Heart left ventricle (tissue), 16 donors: ENCODE data around the gene STXBP1. TPM values are rescaled to one million over a fixed set of nuclear protein-coding genes. Genes with fewer than 3 reads are reported as not detected.

Source experiments
- ATAC-seq, 4 donors: fragments of 200-7000 bp; cut with Tn5 transposase; one replicate each; pipeline ENCODE4 v1.9.1; 2020 to 2022; ENCODE audit warnings: moderate library complexity in 4 of 4, mild to moderate bottlenecking in 3 of 4, moderate number of reproducible peaks in 1 of 4
- DNase-seq, 5 donors: peaks; one replicate each; pipeline ENCODE4 v3.0.0-alpha.2; 2020
- H3K27ac ChIP-seq, 12 donors: fragments of 200-600 bp; sonication (generic) in 4 of 12; one replicate each; pipeline versions ENCODE4 v1.5.0 to v1.8.0; 2016 to 2022; ENCODE audit warnings: mild to moderate bottlenecking in 2 of 12
- H3K27me3 ChIP-seq, 9 donors: fragments of 200-600 bp; sonication (generic) in 2 of 9; one replicate each; pipeline versions ENCODE4 v1.5.1 to v1.8.0; 2016 to 2022; ENCODE audit warnings: mild to moderate bottlenecking in 3 of 9
- H3K36me3 ChIP-seq, 9 donors: fragments of 200-600 bp; sonication (generic) in 2 of 9; one replicate each; pipeline versions ENCODE4 v1.5.0 to v1.8.0; 2018 to 2022; ENCODE audit warnings: mild to moderate bottlenecking in 2 of 9
- H3K4me1 ChIP-seq, 12 donors: fragments of 200-600 bp; sonication (generic) in 4 of 12; one replicate each; pipeline versions ENCODE4 v1.5.0 to v1.8.0; 2016 to 2022; ENCODE audit warnings: mild to moderate bottlenecking in 3 of 12
- H3K4me3 ChIP-seq, 12 donors: fragments of 200-600 bp; sonication (generic) in 4 of 12; one replicate each; pipeline versions ENCODE4 v1.5.0 to v1.8.0; 2017 to 2022; ENCODE audit warnings: mild to moderate bottlenecking in 9 of 12, moderate library complexity in 4 of 12
- H3K9me3 ChIP-seq, 12 donors: fragments of 200-600 bp; sonication (generic) in 4 of 12; one replicate each; pipeline versions ENCODE4 v1.5.0 to v1.8.0; 2016 to 2022; ENCODE audit warnings: mild to moderate bottlenecking in 1 of 12
- CTCF ChIP-seq, 12 donors: fragments of 200-600 bp; sonication (generic) in 4 of 12; IDR thresholded peaks; one replicate each; pipeline versions ENCODE4 v1.5.0 to v1.8.0; 2018 to 2022; ENCODE audit warnings: antibody characterized with exemption in 12 of 12, mild to moderate bottlenecking in 5 of 12
- POLR2A ChIP-seq, 2 donors: fragments of 450-650 bp; IDR thresholded peaks; one replicate each; pipeline ENCODE4 v1.6.1; 2017; ENCODE audit warnings: antibody characterized with exemption in 2 of 2, mild to moderate bottlenecking in 2 of 2, moderate library complexity in 2 of 2
- WGBS, 4 donors: extraction: QIAGEN DNeasy Blood & Tissue Kit in 2 of 4; methylation state at CpG; one replicate each; pipeline versions ENCODE4 v1.1.5 to v1.1.7; 2013 to 2018; 5-methylcytosine and 5-hydroxymethylcytosine counted together
- intact Hi-C, 10 donors: fragments of 100-400 bp; cut with DNase I; formaldehyde crosslinking; loops; one replicate each; pipeline versions ENCODE4 v1.11.1 to v1.14.2; 2022
- polyA plus RNA-seq, 2 donors: library from polyadenylated mRNA; stranded (reverse); fragments of 200-250 nt; gene quantifications; one replicate each; pipeline ENCODE4 v1.2.3, GENCODE V29; 2013
- total RNA-seq, 9 donors: library from RNA; depleted of rRNA in 2 of 9; stranded (reverse); fragments of >200 nt in 2 of 9; fragmentation: NEBNext Ultra II Directional in 3 of 9; extraction: Animal tissue kit (Norgen Biotek cat#: 25700) in 3 of 9; gene quantifications; one replicate each; pipeline versions ENCODE4 v1.1.0 to v1.2.4, GENCODE V29; 2016 to 2023
- donor health status: ischemic (EF 13 %, LVEDD 7.1; RV severe dilation, severe dysfunction).
- donor health status: healthy with polysubstance abuse.
- donor health status: DM: no; HTN: yes; CAD: no.
- donor health status: DM: no; HTN: no; CAD: no.
- donor health status: ischemic (EF 25% LVEDD 6.9; RV normal size, moderate dysfunction).
- donor health status: ischemic (EF 25% LVEDD 5.7; RV mildly dilated, moderate dysfunction).
- donor health status: healthy.
- donor health status: DM: yes; HTN: yes; CAD: no.
- donor health status: ischemic (EF 35%, LVEDD 5.7; RV mildly dilated, moderate dysfunction).
- donor health status: nonischemic (EF 11% LVEDD 7.7; RV severe dilation, severe dysfunction).
- donor health status: DM: yes; HTN: yes; CAD: no.
- donor health status: PGD.
- donor health status: ischemic (EF 29% LVEDD 5.4; RV normal size, mild dysfunction).
- donor health status: nonischemic (EF 23%, LVEDD 6.1; RV moderate dilation, normal function).

STXBP1 gene
- total and polyA plus RNA-seq, 11 donors = 14.0 to 102 (median 44.5) TPM

GRCh38 chr9:127720031-127720864, 108.2 kb downstream of the STXBP1 start:
- 71 to 84% (median 83%) methylated on average over 7 to 12 of the region's 12 CpGs for WGBS, 4 donors
- Histone ChIP-seq H3K9me3 (no peaks in the 10 kb centered on the region), H3K4me1 (peaks cover 0 to 24% (median 12%) of the 10 kb centered on the region in 12 donors), H3K4me3 (no peak overlapping the region), H3K27me3 (no peaks in the 10 kb centered on the region), H3K36me3 (no peaks in the 10 kb centered on the region), H3K27ac (peak overlapping the region in 1 of 12 donors; percentile 64)
- intact Hi-C loops = loop anchor here in 1 of 10 donors (10.0 kb wide), 1 partner anchor 215 kb away; no protein-coding TSS in a partner anchor
- TF ChIP-seq CTCF (IDR thresholded peaks at IDR 0.05) = no peak
- TF ChIP-seq POLR2A (IDR thresholded peaks at IDR 0.05) = no peak
- DNase-seq (peak in 1 of 5 donors; percentile 42), ATAC-seq (no peak)

GRCh38 chr9:127720865-127721227, 108.8 kb downstream of the STXBP1 start:
- TF ChIP-seq CTCF (IDR thresholded peaks at IDR 0.05) (no peak), POLR2A (IDR thresholded peaks at IDR 0.05) (no peak)
- Histone ChIP-seq H3K27ac (no peak overlapping the region), H3K27me3 (no peaks in the 10 kb centered on the region), H3K9me3 (no peaks in the 10 kb centered on the region), H3K4me3 (no peak overlapping the region), H3K36me3 (no peaks in the 10 kb centered on the region), H3K4me1 (peaks cover 0 to 24% (median 12%) of the 10 kb centered on the region in 12 donors)
- intact Hi-C loops = loop anchor here in 1 of 10 donors (10.0 kb wide), 1 partner anchor 216 kb away; no protein-coding TSS in a partner anchor
- DNase-seq (no peak), ATAC-seq (no peak)

GRCh38 chr9:127721391-127721821, 109.3 kb downstream of the STXBP1 start:
- TF ChIP-seq CTCF (IDR thresholded peaks at IDR 0.05) (no peak), POLR2A (IDR thresholded peaks at IDR 0.05) (no peak)
- DNase-seq (peak in 1 of 5 donors; percentile 43), ATAC-seq (no peak)
- WGBS, 4 donors = 61 to 83% (median 66%) methylated on average over 4 to 11 of the region's 11 CpGs
- H3K27ac ChIP-seq = no peak overlapping the region
- H3K4me3 ChIP-seq = no peak overlapping the region
- H3K36me3 ChIP-seq = no peaks in the 10 kb centered on the region
- intact Hi-C loops = loop anchor here in 1 of 10 donors (10.0 kb wide), 1 partner anchor 217 kb away; no protein-coding TSS in a partner anchor
- no peaks in the 10 kb centered on the region for H3K9me3 ChIP-seq
- peaks cover 0 to 18% (median 7%) of the 10 kb centered on the region in 12 donors for H3K4me1 ChIP-seq
- H3K27me3 ChIP-seq = no peaks in the 10 kb centered on the region

- ATAC-seq = no peak
- peak in 1 of 5 donors; percentile 47 for DNase-seq
- H3K9me3 ChIP-seq = no peaks in the 10 kb centered on the region
These were observed 110.1 kb downstream of the STXBP1 start for GRCh38 chr9:127722055-127722745.

More at GRCh38 chr9:127722055-127722745, 110.1 kb downstream of the STXBP1 start:
- no peaks in the 10 kb centered on the region for H3K27me3 ChIP-seq
- WGBS, 4 donors = 77 to 83% (median 81%) methylated on average over 12 of the region's 12 CpGs
- H3K4me1 ChIP-seq = peaks cover 0 to 15% (median 7%) of the 10 kb centered on the region in 12 donors
- H3K27ac ChIP-seq = no peak overlapping the region
- H3K36me3 ChIP-seq = no peaks in the 10 kb centered on the region
- TF ChIP-seq CTCF (IDR thresholded peaks at IDR 0.05) (no peak), POLR2A (IDR thresholded peaks at IDR 0.05) (no peak)
- no peak overlapping the region for H3K4me3 ChIP-seq
- intact Hi-C loops = loop anchor here in 1 of 10 donors (10.0 kb wide), 1 partner anchor 217 kb away; no protein-coding TSS in a partner anchor
